HG03159 (cell line): ENCODE results near the gene YTHDC1.
"Not testable (repeated sequence)": the region's sequence is repeated elsewhere in the genome, so short reads cannot be mapped to it uniquely, and the experiment has no call there.

Source experiments
- ATAC-seq: cut with Tn5 transposase; IDR thresholded peaks from one replicate; pipeline ENCODE4 v1.9.1; 2021; ENCODE audit warnings: mild to moderate bottlenecking, moderate library complexity; ENCODE audit not compliant: unreplicated experiment

Gene YTHDC1

GRCh38 chr4:68299492-68300457, 50.1 kb downstream of the YTHDC1 start:
- ATAC-seq, result no peak

GRCh38 chr4:68297137-68297536, 52.8 kb downstream of the YTHDC1 start:
- no peak for ATAC-seq

- no peak for ATAC-seq
These were observed 58.6 kb downstream of the YTHDC1 start for GRCh38 chr4:68291256-68291655.

- ATAC-seq, result no peak
These were observed 61.5 kb downstream of the YTHDC1 start for GRCh38 chr4:68288393-68288740.

- no peak for ATAC-seq
These were observed 62.0 kb downstream of the YTHDC1 start for GRCh38 chr4:68287704-68288392.

- ATAC-seq, result no peak
These were observed 66.2 kb downstream of the YTHDC1 start for GRCh38 chr4:68283714-68284113.

- ATAC-seq, result no peak
These were observed 66.8 kb downstream of the YTHDC1 start for GRCh38 chr4:68283095-68283494.

- not testable (repeated sequence) for ATAC-seq
These were observed 67.8 kb downstream of the YTHDC1 start for GRCh38 chr4:68281796-68282740.

- no peak for ATAC-seq
These were observed 71.9 kb downstream of the YTHDC1 start for GRCh38 chr4:68278029-68278428.

- ATAC-seq, result no peak
These were observed 72.3 kb downstream of the YTHDC1 start for GRCh38 chr4:68277627-68278026.

GRCh38 chr4:68272860-68273259, 77.0 kb downstream of the YTHDC1 start:
- peak; percentile 49 for ATAC-seq

- peak; percentile 39 for ATAC-seq
These were observed 77.5 kb downstream of the YTHDC1 start for GRCh38 chr4:68272380-68272779.

- ATAC-seq, result peak; percentile 68
These were observed 78.0 kb downstream of the YTHDC1 start for GRCh38 chr4:68271851-68272357.

- ATAC-seq, result no peak
These were observed 82.4 kb downstream of the YTHDC1 start for GRCh38 chr4:68267433-68267944.

- ATAC-seq, result no peak
These were observed 84.9 kb downstream of the YTHDC1 start for GRCh38 chr4:68264875-68265565.
